ENCODE data around the gene SVIL.
"Not testable (repeated sequence)": the region's sequence is repeated elsewhere in the genome, so short reads cannot be mapped to it uniquely, and the experiment has no call there.

SVIL gene

GRCh38 chr10:29628311-29628710 is 6.5 kb downstream of the SVIL start:
- in situ Hi-C loops (cut with MboI; ENCODE audit: low pct_unique_long_range_greater_than_20kb, low sequenced_read_pairs) = no loop called here
- DNase-seq = no peak

- no peak for DNase-seq
- in situ Hi-C loops (cut with MboI; ENCODE audit: low pct_unique_long_range_greater_than_20kb, low sequenced_read_pairs) = no loop called here
These were observed 7.3 kb downstream of the SVIL start for GRCh38 chr10:29627201-29628132.

- in situ Hi-C loops (cut with MboI; ENCODE audit: low pct_unique_long_range_greater_than_20kb, low sequenced_read_pairs); DNase-seq: not testable (repeated sequence)
These were observed 10.4 kb downstream of the SVIL start for GRCh38 chr10:29624357-29624756.

- no peak for DNase-seq
These were observed 11.0 kb downstream of the SVIL start for GRCh38 chr10:29623797-29624196.

GRCh38 chr10:29622382-29622922 is 12.3 kb downstream of the SVIL start:
- no peak for DNase-seq
- in situ Hi-C loops (cut with MboI; ENCODE audit: low pct_unique_long_range_greater_than_20kb, low sequenced_read_pairs) = no loop called here

More at GRCh38 chr10:29623797-29624196, 11.0 kb downstream of the SVIL start:
- in situ Hi-C loops (cut with MboI; ENCODE audit: low pct_unique_long_range_greater_than_20kb, low sequenced_read_pairs) = no loop called here

GRCh38 chr10:29621161-29621560 is 13.6 kb downstream of the SVIL start:
- DNase-seq = no peak
- in situ Hi-C loops (cut with MboI; ENCODE audit: low pct_unique_long_range_greater_than_20kb, low sequenced_read_pairs) = no loop called here

GRCh38 chr10:29620112-29620690 is 14.6 kb downstream of the SVIL start:
- DNase-seq = no peak
- in situ Hi-C loops (cut with MboI; ENCODE audit: low pct_unique_long_range_greater_than_20kb, low sequenced_read_pairs) = no loop called here

GRCh38 chr10:29619241-29619669 is 15.5 kb downstream of the SVIL start:
- in situ Hi-C loops (cut with MboI; ENCODE audit: low pct_unique_long_range_greater_than_20kb, low sequenced_read_pairs) = no loop called here
- no peak for DNase-seq

- DNase-seq = no peak
- in situ Hi-C loops (cut with MboI; ENCODE audit: low pct_unique_long_range_greater_than_20kb, low sequenced_read_pairs) = no loop called here
These were observed 16.2 kb downstream of the SVIL start for GRCh38 chr10:29618341-29619171.

GRCh38 chr10:29617880-29618340 is 16.9 kb downstream of the SVIL start:
- DNase-seq = no peak

GRCh38 chr10:29616542-29616941 is 18.2 kb downstream of the SVIL start:
- no peak for DNase-seq
- in situ Hi-C loops (cut with MboI; ENCODE audit: low pct_unique_long_range_greater_than_20kb, low sequenced_read_pairs) = no loop called here

More at GRCh38 chr10:29617880-29618340, 16.9 kb downstream of the SVIL start:
- in situ Hi-C loops (cut with MboI; ENCODE audit: low pct_unique_long_range_greater_than_20kb, low sequenced_read_pairs) = no loop called here

GRCh38 chr10:29615195-29615594 is 19.6 kb downstream of the SVIL start:
- no peak for DNase-seq
- in situ Hi-C loops (cut with MboI; ENCODE audit: low pct_unique_long_range_greater_than_20kb, low sequenced_read_pairs) = no loop called here

- in situ Hi-C loops (cut with MboI; ENCODE audit: low pct_unique_long_range_greater_than_20kb, low sequenced_read_pairs); DNase-seq: not testable (repeated sequence)
These were observed 20.5 kb downstream of the SVIL start for GRCh38 chr10:29614289-29614688.

GRCh38 chr10:29613791-29614190 is 21.0 kb downstream of the SVIL start:
- in situ Hi-C loops (cut with MboI; ENCODE audit: low pct_unique_long_range_greater_than_20kb, low sequenced_read_pairs) = no loop called here
- no peak for DNase-seq

- in situ Hi-C loops (cut with MboI; ENCODE audit: low pct_unique_long_range_greater_than_20kb, low sequenced_read_pairs) = no loop called here
- no peak for DNase-seq
These were observed 21.6 kb downstream of the SVIL start for GRCh38 chr10:29613196-29613595.

GRCh38 chr10:29612657-29613056 is 22.1 kb downstream of the SVIL start:
- no peak for DNase-seq
- in situ Hi-C loops (cut with MboI; ENCODE audit: low pct_unique_long_range_greater_than_20kb, low sequenced_read_pairs) = no loop called here

- DNase-seq = no peak
These were observed 22.9 kb downstream of the SVIL start for GRCh38 chr10:29611781-29612381.

GRCh38 chr10:29610876-29611647 is 23.7 kb downstream of the SVIL start:
- DNase-seq = no peak
- in situ Hi-C loops (cut with MboI; ENCODE audit: low pct_unique_long_range_greater_than_20kb, low sequenced_read_pairs) = no loop called here

More at GRCh38 chr10:29611781-29612381, 22.9 kb downstream of the SVIL start:
- in situ Hi-C loops (cut with MboI; ENCODE audit: low pct_unique_long_range_greater_than_20kb, low sequenced_read_pairs) = no loop called here
